ENCODE measurements around the gene FRG1.
"Not testable (repeated sequence)": the region's sequence is repeated elsewhere in the genome, so short reads cannot be mapped to it uniquely, and the experiment has no call there.

FRG1 gene

GRCh38 chr4:189941005-189941450 lies 356 bp downstream of the FRG1 start:
- peak; percentile 0 for DNase-seq (ENCODE audit: low read depth)
- H3K4me3 ChIP-seq (ENCODE audit: low read depth, low read length), result peak overlapping the region; percentile 77
- no peak for TF ChIP-seq CTCF (conservative IDR thresholded peaks at IDR 0.05; ENCODE audit: low read depth, low read length)

DNA sequence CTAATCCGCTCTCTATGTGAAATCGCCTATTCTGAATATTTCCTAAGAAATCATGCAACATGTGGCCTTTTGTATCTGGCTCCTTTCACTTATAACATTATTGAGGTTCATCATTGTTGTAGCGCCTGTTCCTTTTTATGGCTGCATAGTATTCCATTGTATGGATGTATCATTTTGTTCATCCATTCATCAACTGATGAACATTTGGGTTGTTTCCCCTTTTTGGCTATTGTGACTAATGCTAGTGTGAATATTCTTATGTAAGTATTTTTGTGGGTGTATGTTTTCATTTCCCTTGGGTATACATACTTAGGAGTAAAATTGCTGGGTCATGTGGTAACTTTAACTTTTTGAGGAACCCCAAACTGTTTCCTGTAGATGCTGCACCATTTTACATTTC lies 1.7 kb downstream of the FRG1 start:
- H3K4me3 ChIP-seq (ENCODE audit: low read depth, low read length); DNase-seq (ENCODE audit: low read depth): not testable (repeated sequence)

DNA sequence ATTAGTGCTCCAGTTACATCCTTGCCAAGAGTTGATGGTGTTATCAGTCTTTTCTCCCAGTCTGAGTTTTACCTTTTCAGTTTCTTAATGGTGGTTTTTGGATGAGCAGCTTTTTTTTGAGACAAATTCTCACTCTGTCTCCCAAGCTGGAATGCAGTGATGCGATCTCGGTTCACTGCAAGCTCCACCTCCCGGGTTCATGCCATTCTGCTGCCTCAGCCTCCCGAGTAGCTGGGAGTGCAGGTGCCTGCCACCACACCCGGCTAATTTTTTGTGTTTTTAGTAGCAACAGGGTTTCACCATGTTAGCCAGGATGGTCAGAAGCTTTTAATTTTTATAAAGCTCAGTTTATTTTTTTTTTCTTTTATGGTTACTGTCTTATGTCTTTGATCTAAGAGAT lies 3.4 kb downstream of the FRG1 start:
- DNase-seq (ENCODE audit: low read depth), result not testable (repeated sequence)

GRCh38 chr4:189946906-189947305 lies 6.2 kb downstream of the FRG1 start:
- not testable (repeated sequence) for H3K4me3 ChIP-seq (ENCODE audit: low read depth, low read length); DNase-seq (ENCODE audit: low read depth)

More for the DNA sequence above, 3.4 kb downstream of the FRG1 start:
- H3K4me3 ChIP-seq (ENCODE audit: low read depth, low read length), result not testable (repeated sequence)

- not testable (repeated sequence) for H3K4me3 ChIP-seq (ENCODE audit: low read depth, low read length); DNase-seq (ENCODE audit: low read depth)
Observed at GRCh38 chr4:189948486-189948885, 7.8 kb downstream of the FRG1 start.

GRCh38 chr4:189969291-189969690 lies 28.6 kb downstream of the FRG1 start:
- DNase-seq (ENCODE audit: low read depth); H3K4me3 ChIP-seq (ENCODE audit: low read depth, low read length): not testable (repeated sequence)

DNA sequence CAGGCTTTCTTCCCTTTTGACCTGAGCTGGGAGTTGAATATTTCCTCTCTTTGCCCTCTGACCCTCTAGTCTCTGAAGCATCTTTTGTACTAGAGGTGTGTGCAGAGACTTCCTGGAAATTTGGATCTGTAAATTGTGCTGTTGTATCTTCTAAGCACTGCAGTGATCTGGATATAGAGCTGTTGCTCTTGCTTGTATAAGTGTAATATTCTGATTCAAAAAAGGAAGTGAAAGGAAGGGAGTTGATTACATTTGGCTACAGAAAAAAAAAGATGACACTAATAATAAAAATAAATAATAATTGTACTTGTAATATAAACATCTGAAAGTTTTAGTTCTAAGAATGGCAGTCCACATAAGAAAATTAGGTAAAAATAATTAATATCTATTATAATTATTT lies 33.0 kb downstream of the FRG1 start:
- no peak for DNase-seq (ENCODE audit: low read depth)
- no peak overlapping the region for H3K4me3 ChIP-seq (ENCODE audit: low read depth, low read length)
- no peak for TF ChIP-seq CTCF (conservative IDR thresholded peaks at IDR 0.05; ENCODE audit: low read depth, low read length)

- peak; percentile 13 for DNase-seq (ENCODE audit: low read depth)
- TF ChIP-seq CTCF (conservative IDR thresholded peaks at IDR 0.05; ENCODE audit: low read depth, low read length), result peak; percentile 36
- no peak overlapping the region for H3K4me3 ChIP-seq (ENCODE audit: low read depth, low read length)
Observed at GRCh38 chr4:189974056-189974455, 33.4 kb downstream of the FRG1 start.

DNA sequence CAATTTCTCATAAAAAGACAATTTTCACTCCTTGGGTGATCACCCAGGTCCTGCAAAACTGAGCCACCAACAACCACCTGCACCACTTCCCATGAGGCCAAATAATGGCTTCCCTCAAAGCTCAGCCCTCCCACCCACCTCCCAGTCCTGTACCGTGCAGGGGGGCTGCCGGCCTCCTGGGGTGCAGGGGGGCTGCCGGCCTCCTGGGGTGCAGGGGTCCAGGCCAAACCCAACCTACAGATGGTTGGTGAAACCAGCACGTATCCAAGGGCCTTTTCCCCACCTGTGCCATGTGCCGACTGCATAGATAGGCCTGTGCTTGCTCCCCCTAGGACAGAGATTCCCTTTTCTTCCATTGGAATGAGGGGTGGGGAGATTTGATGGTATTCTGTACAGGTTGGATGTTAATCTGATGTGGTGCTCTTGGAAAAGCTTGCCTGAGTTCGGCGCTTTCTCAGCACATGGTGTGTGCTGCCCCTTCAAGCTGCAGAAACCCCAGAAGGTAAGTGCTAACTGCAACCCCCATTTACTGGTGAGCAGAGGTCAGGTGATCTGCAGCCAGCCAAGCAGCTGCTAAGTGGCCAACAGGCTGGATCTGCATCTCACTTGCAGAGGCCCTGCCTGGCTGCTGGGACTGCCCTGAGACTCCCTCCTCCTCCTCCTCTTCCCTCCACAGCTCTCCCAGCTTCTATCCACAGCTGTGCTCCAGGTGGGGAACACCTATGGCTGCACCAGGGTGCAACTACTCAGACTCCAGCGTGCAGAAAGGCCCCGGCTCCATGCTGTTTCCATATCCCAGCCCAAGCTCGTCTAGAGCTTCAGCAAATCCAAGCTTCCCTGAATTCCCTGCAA lies 38.8 kb downstream of the FRG1 start:
- no peak for DNase-seq (ENCODE audit: low read depth)
- no peak overlapping the region for H3K4me3 ChIP-seq (ENCODE audit: low read depth, low read length)
- no peak for TF ChIP-seq CTCF (conservative IDR thresholded peaks at IDR 0.05; ENCODE audit: low read depth, low read length)

GRCh38 chr4:189980292-189980691 lies 39.6 kb downstream of the FRG1 start:
- DNase-seq (ENCODE audit: low read depth); H3K4me3 ChIP-seq (ENCODE audit: low read depth, low read length): not testable (repeated sequence)
